ENCODE results near the gene RALY.

Gene RALY

GRCh38 chr20:34047010-34047687 lies 53.4 kb downstream of the RALY start:
- no peak for DNase-seq

GRCh38 chr20:34047917-34048316 lies 54.2 kb downstream of the RALY start:
- no peak for DNase-seq

- DNase-seq = no peak
These were observed 55.7 kb downstream of the RALY start for GRCh38 chr20:34049389-34049788.

- DNase-seq = no peak
These were observed 56.4 kb downstream of the RALY start for GRCh38 chr20:34049897-34050695.

GRCh38 chr20:34052414-34052813 lies 58.7 kb downstream of the RALY start:
- no peak for DNase-seq

GRCh38 chr20:34055290-34055689 lies 61.6 kb downstream of the RALY start:
- no peak for DNase-seq

- DNase-seq = no peak
These were observed 65.1 kb downstream of the RALY start for GRCh38 chr20:34058831-34059230.

- DNase-seq = no peak
These were observed 67.3 kb downstream of the RALY start for GRCh38 chr20:34060970-34061369.

GRCh38 chr20:34061695-34062094 lies 68.0 kb downstream of the RALY start:
- DNase-seq = no peak

- DNase-seq = no peak
These were observed 69.1 kb downstream of the RALY start for GRCh38 chr20:34062570-34063482.

- DNase-seq = no peak
These were observed 70.6 kb downstream of the RALY start for GRCh38 chr20:34064286-34064685.

- peak in 1 of 58 donors; percentile 17 for DNase-seq
These were observed 71.5 kb downstream of the RALY start for GRCh38 chr20:34065260-34065659.

- no peak for DNase-seq
These were observed 72.9 kb downstream of the RALY start for GRCh38 chr20:34066476-34067090.

GRCh38 chr20:34068001-34068400 lies 74.3 kb downstream of the RALY start:
- DNase-seq = no peak

GRCh38 chr20:34069341-34070078 lies 75.8 kb downstream of the RALY start:
- DNase-seq = peak in 56 of 58 donors; percentile 3 to 87 (median 52)

GRCh38 chr20:34070079-34070439 lies 76.3 kb downstream of the RALY start:
- DNase-seq = no peak

GRCh38 chr20:34070859-34071258 lies 77.1 kb downstream of the RALY start:
- DNase-seq = no peak

GRCh38 chr20:34072076-34072475 lies 78.4 kb downstream of the RALY start:
- DNase-seq = peak in 1 of 58 donors; percentile 17

GRCh38 chr20:34072778-34073177 lies 79.1 kb downstream of the RALY start:
- DNase-seq = no peak

- DNase-seq = no peak
These were observed 80.5 kb downstream of the RALY start for GRCh38 chr20:34074101-34074760.
